Choroid plexus epithelial cell (primary cell): Measurements from ENCODE around the gene CCNK.

ENCODE experiments used
- DNase-seq: peaks from one replicate; pipeline ENCODE4 v3.0.0-alpha.2; 2010; ENCODE audit warnings: low read depth
- H3K4me3 ChIP-seq: 2 replicates; pipeline ENCODE4 v1.5.1; 2011; ENCODE audit warnings: low read depth, mild to moderate bottlenecking, control low read depth, low read length, moderate library complexity
- CTCF ChIP-seq: conservative IDR thresholded peaks from 2 replicates; pipeline ENCODE4 v1.5.1; 2011; ENCODE audit warnings: low read depth, mild to moderate bottlenecking, control low read depth, inconsistent platforms, low read length, moderate library complexity

CCNK gene

GRCh38 chr14:99511421-99512109 is 30.4 kb downstream of the CCNK start:
- DNase-seq = peak; percentile 30
- no peak for TF ChIP-seq CTCF
- no peak overlapping the region for H3K4me3 ChIP-seq

GRCh38 chr14:99512110-99512449 is 30.9 kb downstream of the CCNK start:
- no peak overlapping the region for H3K4me3 ChIP-seq
- no peak for TF ChIP-seq CTCF
- no peak for DNase-seq

- no peak overlapping the region for H3K4me3 ChIP-seq
- no peak for TF ChIP-seq CTCF
- DNase-seq = no peak
Measured at GRCh38 chr14:99512571-99513182, 31.5 kb downstream of the CCNK start.

- DNase-seq = no peak
- H3K4me3 ChIP-seq = no peak overlapping the region
- no peak for TF ChIP-seq CTCF
Measured at GRCh38 chr14:99513183-99513694, 32.0 kb downstream of the CCNK start.

- H3K4me3 ChIP-seq = no peak overlapping the region
- no peak for DNase-seq
- TF ChIP-seq CTCF = no peak
Measured at GRCh38 chr14:99513946-99514551, 32.8 kb downstream of the CCNK start.

GRCh38 chr14:99514552-99515300 is 33.5 kb downstream of the CCNK start:
- DNase-seq = no peak
- H3K4me3 ChIP-seq = no peak overlapping the region
- no peak for TF ChIP-seq CTCF
